Hepatocyte (in vitro differentiated cells): ENCODE results near the gene ETV7. TPM values are rescaled to one million over a fixed set of nuclear protein-coding genes. Genes with fewer than 3 reads are reported as not detected.

Source experiments
- DNase-seq: peaks from one replicate; pipeline ENCODE4 v3.0.0-alpha.2; 2016; ENCODE audit warnings: low spot score
- H2AFZ ChIP-seq: fragments of 200-600 bp; sonication (generic); 2 replicates; pipeline ENCODE4 v1.6.0; 2016; ENCODE audit warnings: antibody characterized with exemption, mild to moderate bottlenecking
- H3K27ac ChIP-seq: fragments of 200-600 bp; sonication (generic); 2 replicates; pipeline ENCODE4 v1.5.1; 2016; ENCODE audit warnings: mild to moderate bottlenecking
- H3K27me3 ChIP-seq: fragments of 200-600 bp; sonication (generic); 2 replicates; pipeline ENCODE4 v1.6.1; 2016
- H3K36me3 ChIP-seq: fragments of 200-600 bp; sonication (generic); replicated peaks from 2 replicates; pipeline ENCODE4 v1.5.1; 2016; ENCODE audit warnings: low read depth; ENCODE audit not compliant: insufficient read depth
- H3K4me1 ChIP-seq: fragments of 200-600 bp; sonication (generic); 2 replicates; pipeline ENCODE4 v1.5.1; 2016; ENCODE audit warnings: mild to moderate bottlenecking, moderate library complexity; ENCODE audit not compliant: insufficient read depth
- H3K4me2 ChIP-seq: fragments of 200-600 bp; sonication (generic); 2 replicates; pipeline ENCODE4 v1.6.0; 2016
- H3K4me3 ChIP-seq: fragments of 200-600 bp; sonication (generic); 2 replicates; pipeline ENCODE4 v1.5.1; 2016; ENCODE audit warnings: mild to moderate bottlenecking
- H3K79me2 ChIP-seq: fragments of 200-600 bp; sonication (generic); 2 replicates; pipeline ENCODE4 v1.6.0; 2017; ENCODE audit warnings: mild to moderate bottlenecking
- H3K9me2 ChIP-seq: fragments of 200-600 bp; sonication (generic); replicated peaks from 2 replicates; pipeline ENCODE4 v1.6.0; 2017; ENCODE audit warnings: mild to moderate bottlenecking; ENCODE audit not compliant: insufficient read depth
- H3K9me3 ChIP-seq: fragments of 200-600 bp; sonication (generic); 2 replicates; pipeline ENCODE4 v1.5.1; 2016; ENCODE audit warnings: low read depth, mild to moderate bottlenecking
- H4K20me1 ChIP-seq: fragments of 200-600 bp; sonication (generic); 2 replicates; pipeline ENCODE4 v1.6.0; 2016; ENCODE audit warnings: mild to moderate bottlenecking; ENCODE audit not compliant: insufficient read depth, poor library complexity, severe bottlenecking
- CTCF ChIP-seq: fragments of 200-600 bp; sonication (generic); IDR thresholded peaks from 2 replicates; pipeline ENCODE4 v1.5.1; 2016; ENCODE audit warnings: antibody characterized with exemption, mild to moderate bottlenecking; ENCODE audit not compliant: poor library complexity
- EZH2 ChIP-seq: fragments of 200-600 bp; sonication (generic); IDR thresholded peaks from 2 replicates; pipeline ENCODE4 v1.6.1; 2016; ENCODE audit warnings: antibody characterized with exemption, mild to moderate bottlenecking, borderline replicate concordance
- EZH2phosphoT487 ChIP-seq: fragments of 200-600 bp; sonication (generic); IDR thresholded peaks from one replicate; pipeline ENCODE4 v1.6.1; 2018; ENCODE audit warnings: antibody characterized with exemption, mild to moderate bottlenecking, low read depth, moderate library complexity; ENCODE audit not compliant: unreplicated experiment, severe bottlenecking
- WGBS: methylation state at CpG from one replicate; pipeline ENCODE4 v1.1.6; 2016; ENCODE audit warnings: low lambda C conversion rate; ENCODE audit errors: missing lambda C conversion rate; 5-methylcytosine and 5-hydroxymethylcytosine counted together
- polyA plus RNA-seq: library from polyadenylated mRNA; unstranded; fragments of >200 nt; fragmentation: Nextera tagmentation; extraction: Ambion mirVana; gene quantifications from 2 replicates; pipeline ENCODE4 v1.2.1, GENCODE V29; 2016
- total RNA-seq: library from RNA; depleted of rRNA; stranded (reverse); fragments of >200 nt; gene quantifications from 2 replicates; pipeline ENCODE4 v1.2.3, GENCODE V29; 2014

ETV7 gene
- total and polyA plus RNA-seq, 2 experiments from 2014 or later = 1.2 TPM

DNA sequence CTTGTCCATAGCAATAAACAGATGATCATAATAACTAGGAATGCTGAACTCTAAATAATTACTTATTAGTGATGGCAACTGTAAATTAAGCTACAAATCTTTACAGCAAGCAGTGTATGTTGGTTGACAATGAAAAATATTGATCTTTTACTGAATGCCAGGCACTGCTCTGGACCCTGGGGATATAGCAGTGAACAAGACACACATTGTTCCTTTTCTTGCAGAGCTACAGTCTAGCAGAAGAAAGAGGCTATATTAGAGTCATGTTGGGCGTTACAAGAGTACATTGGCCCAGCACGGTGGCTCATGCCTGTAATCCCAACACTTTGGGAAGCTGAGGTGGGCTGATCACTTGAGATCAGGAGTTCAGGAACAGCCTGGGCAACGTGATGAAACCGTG, 43.7 kb upstream of the ETV7 start:
- TF ChIP-seq EZH2 (no peak), EZH2phosphoT487 (no peak), CTCF (no peak)
- H3K4me2 ChIP-seq = no peak overlapping the region
- H3K36me3 ChIP-seq = no peaks in the 10 kb centered on the region
- WGBS = 94% methylated on average over 4 of the region's 4 CpGs
- no peaks in the 10 kb centered on the region for H3K27me3 ChIP-seq
- H3K4me1 ChIP-seq = no peaks in the 10 kb centered on the region
- H3K9me3 ChIP-seq = no peaks in the 10 kb centered on the region
- H3K9me2 ChIP-seq = no peaks in the 10 kb centered on the region
- no peak overlapping the region for H3K27ac ChIP-seq
- H2AFZ ChIP-seq = no peak overlapping the region
- H3K4me3 ChIP-seq = no peak overlapping the region
- DNase-seq = no peak
- H3K79me2 ChIP-seq = no peaks in the 10 kb centered on the region
- no peaks in the 10 kb centered on the region for H4K20me1 ChIP-seq

GRCh38 chr6:36430351-36430750, 42.9 kb upstream of the ETV7 start:
- H3K27me3 ChIP-seq = no peaks in the 10 kb centered on the region
- TF ChIP-seq EZH2phosphoT487 = no peak
- no peak for TF ChIP-seq CTCF
- TF ChIP-seq EZH2 = no peak
- H3K9me3 ChIP-seq = no peaks in the 10 kb centered on the region
- WGBS = 58% methylated on average over 2 of the region's 2 CpGs
- H3K79me2 ChIP-seq = no peaks in the 10 kb centered on the region
- no peaks in the 10 kb centered on the region for H4K20me1 ChIP-seq
- no peaks in the 10 kb centered on the region for H3K4me1 ChIP-seq
- no peaks in the 10 kb centered on the region for H3K36me3 ChIP-seq
- no peaks in the 10 kb centered on the region for H3K9me2 ChIP-seq
- no peak for DNase-seq
- no peak overlapping the region for H3K27ac ChIP-seq
- no peak overlapping the region for H3K4me2 ChIP-seq
- H2AFZ ChIP-seq = no peak overlapping the region
- H3K4me3 ChIP-seq = no peak overlapping the region

GRCh38 chr6:36428911-36429310, 41.4 kb upstream of the ETV7 start:
- Histone ChIP-seq H4K20me1 (no peaks in the 10 kb centered on the region), H3K9me2 (no peaks in the 10 kb centered on the region), H3K9me3 (no peaks in the 10 kb centered on the region), H3K27me3 (no peaks in the 10 kb centered on the region), H3K4me1 (no peaks in the 10 kb centered on the region), H3K79me2 (no peaks in the 10 kb centered on the region), H3K27ac (no peak overlapping the region), H2AFZ (no peak overlapping the region), H3K36me3 (no peaks in the 10 kb centered on the region), H3K4me3 (no peak overlapping the region), H3K4me2 (no peak overlapping the region)
- WGBS = 97% methylated on average over 4 of the region's 4 CpGs
- TF ChIP-seq EZH2 (no peak), EZH2phosphoT487 (no peak), CTCF (no peak)
- DNase-seq = no peak

- no peak for DNase-seq
- no peak overlapping the region for H3K27ac ChIP-seq
- 93% methylated on average over 3 of the region's 3 CpGs for WGBS
- H3K4me1 ChIP-seq = no peaks in the 10 kb centered on the region
- no peak overlapping the region for H3K4me3 ChIP-seq
- no peaks in the 10 kb centered on the region for H3K27me3 ChIP-seq
- no peak overlapping the region for H2AFZ ChIP-seq
- no peaks in the 10 kb centered on the region for H3K9me2 ChIP-seq
- TF ChIP-seq EZH2phosphoT487 = no peak
- no peak for TF ChIP-seq EZH2
- TF ChIP-seq CTCF = no peak
- no peak overlapping the region for H3K4me2 ChIP-seq
- no peaks in the 10 kb centered on the region for H4K20me1 ChIP-seq
- no peaks in the 10 kb centered on the region for H3K79me2 ChIP-seq
- no peaks in the 10 kb centered on the region for H3K9me3 ChIP-seq
- no peaks in the 10 kb centered on the region for H3K36me3 ChIP-seq
These were observed 39.2 kb upstream of the ETV7 start for GRCh38 chr6:36426622-36427021.
